Brain pericyte (primary cell): ENCODE data around the gene SOCS2.
"Not testable (repeated sequence)": the region's sequence is repeated elsewhere in the genome, so short reads cannot be mapped to it uniquely, and the experiment has no call there.

Experiments used
- DNase-seq: peaks from one replicate; pipeline ENCODE4 v3.0.0-alpha.2; 2012; ENCODE audit warnings: low read depth, low spot score

The SOCS2 gene, protein sequence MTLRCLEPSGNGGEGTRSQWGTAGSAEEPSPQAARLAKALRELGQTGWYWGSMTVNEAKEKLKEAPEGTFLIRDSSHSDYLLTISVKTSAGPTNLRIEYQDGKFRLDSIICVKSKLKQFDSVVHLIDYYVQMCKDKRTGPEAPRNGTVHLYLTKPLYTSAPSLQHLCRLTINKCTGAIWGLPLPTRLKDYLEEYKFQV

DNA sequence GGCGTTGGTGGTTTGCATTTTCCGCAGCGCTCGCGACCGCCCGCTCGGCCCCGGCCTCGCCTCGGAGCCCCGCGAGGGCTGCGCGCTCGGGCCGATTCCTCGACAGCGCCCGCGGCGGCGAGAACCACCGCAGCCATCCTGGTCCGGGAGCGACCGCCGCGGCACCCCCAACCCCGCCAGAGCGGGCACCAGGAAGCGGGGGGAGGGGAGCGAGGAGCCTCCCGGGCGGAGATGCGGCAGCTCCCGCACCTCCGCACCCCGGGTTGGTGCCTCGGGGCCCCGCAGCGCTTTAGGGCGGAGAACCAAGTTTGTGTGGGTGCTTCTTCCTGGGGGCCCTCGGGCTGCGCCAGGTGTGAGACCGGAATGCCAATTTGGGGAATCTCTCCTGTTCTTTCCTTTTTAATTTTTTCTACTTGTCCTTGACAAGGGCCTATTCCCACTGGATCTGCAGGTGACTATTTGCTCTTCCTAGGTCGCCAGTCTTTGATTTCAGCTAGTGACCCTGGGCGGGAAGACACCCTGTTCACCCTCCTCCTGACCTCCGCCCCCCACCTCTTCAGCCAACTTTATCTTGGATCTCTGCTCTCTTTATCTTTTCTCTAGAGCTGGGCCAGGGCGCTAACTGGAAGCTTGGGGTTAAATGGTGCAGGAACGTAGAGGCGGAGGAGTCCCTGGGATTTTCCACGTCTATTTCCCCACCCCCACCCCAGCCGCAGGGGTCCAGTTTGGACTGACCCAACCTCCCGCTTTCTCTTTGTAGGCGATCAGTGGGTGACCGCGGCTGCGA lies at the start of gene SOCS2:
TSS of gene SOCS2 (plus strand) at position 751 of the 787 bp plus-strand sequence. CDS start 223 bp downstream, outside the sequence.
- no peak for DNase-seq

DNA sequence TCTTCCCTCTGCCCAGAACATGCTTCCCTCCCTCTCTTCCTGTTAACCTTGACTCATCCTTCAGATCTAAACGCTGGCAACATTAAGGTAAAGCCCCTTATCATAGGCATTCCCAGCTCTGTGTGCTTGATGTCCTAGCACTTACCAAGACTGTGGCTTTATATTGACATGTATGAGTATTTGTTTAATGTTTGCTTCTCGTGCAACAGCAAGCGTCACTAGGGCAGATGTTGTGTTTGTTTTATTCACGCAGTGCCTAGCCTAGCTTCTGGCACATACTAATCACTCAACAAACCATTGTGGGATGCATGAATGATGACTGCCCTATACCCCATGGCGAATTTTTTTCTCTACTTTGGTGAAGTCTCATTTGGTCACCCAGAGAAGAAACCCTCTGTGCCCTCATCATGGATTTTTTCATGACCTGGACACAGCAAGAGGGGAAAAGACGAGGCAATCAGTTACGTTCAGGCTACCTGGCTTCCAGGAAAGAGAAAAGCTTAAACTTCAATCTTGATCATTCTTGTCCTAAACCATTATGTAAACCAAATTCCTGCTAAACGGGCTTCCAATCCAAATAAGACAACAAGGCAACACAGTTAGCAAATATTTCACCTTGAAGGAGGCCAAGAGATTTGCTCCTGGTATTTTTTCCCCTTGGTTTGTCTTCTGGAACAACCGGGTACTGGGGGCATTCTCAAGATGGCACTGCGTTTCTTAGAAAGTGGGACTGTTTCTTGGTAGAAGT lies 47.9 kb upstream of the SOCS2 start:
- DNase-seq, result no peak

DNA sequence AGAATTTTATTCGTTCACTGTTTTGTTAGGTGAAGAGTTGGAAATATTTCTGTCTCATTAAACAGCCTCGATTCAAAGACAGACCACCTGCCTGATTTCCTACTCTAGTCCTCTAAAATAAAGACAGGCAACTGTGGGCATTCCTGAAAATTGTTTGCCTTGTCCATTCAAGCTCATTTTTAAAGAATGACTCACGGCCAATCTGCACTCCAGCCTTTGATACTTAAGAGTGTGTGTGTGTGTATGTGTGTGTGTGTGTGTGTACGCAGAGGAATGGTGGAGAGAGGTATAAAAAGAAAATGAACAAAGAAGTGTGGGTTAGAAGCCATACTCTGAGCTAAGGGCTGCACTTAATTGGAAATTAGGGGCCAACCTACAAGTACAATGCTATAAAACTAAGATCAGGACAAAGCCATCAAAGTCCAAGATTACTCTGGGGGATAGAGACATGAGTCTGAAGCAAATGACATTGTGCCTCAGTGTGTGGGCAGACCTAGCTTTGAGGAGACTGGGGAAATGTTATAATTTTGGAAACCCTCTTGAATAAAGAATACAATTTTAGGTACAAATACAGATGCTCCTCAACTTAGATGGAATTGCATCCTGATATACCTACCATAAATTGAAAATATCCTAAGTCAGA lies 45.6 kb upstream of the SOCS2 start:
- DNase-seq, result no peak

DNA sequence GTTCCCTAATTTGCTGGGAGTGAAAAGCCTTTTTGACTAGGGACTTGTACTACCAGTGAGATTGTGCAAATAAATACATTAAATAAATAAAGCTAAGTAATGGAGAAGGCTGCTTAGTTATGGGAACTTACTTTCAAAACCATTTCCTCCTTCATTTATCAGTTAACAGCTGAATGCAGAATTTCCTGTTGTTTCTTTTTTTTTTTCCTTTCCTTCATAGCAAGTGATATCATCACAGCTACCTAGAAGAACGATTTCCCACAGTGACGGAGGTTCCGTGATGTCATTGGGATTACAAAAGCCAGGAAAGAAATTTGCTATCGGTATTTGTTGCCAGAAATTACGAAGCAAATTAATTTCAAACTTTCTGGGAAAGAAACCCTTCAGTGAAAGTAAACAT lies 42.1 kb upstream of the SOCS2 start:
- no peak for DNase-seq

DNA sequence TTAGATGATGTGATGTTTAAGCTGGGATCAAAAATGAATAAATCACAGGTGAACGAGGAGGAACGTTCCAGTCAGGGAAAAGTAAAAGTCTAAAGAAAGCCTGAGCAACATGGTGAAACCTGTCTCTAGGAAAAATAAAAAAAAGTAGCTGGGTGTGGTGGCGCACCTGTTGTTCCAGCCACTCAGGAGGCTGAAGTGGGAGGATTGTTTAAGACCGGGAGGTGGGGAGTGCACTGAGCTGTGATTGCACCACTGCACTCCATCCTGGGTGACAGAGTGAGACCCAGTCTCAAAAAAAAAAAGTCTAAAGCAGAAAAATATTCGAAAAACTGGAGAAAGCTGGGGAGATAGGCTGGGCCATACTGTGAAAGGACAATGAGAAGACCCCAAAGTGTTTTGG lies 39.2 kb upstream of the SOCS2 start:
- no peak for DNase-seq

DNA sequence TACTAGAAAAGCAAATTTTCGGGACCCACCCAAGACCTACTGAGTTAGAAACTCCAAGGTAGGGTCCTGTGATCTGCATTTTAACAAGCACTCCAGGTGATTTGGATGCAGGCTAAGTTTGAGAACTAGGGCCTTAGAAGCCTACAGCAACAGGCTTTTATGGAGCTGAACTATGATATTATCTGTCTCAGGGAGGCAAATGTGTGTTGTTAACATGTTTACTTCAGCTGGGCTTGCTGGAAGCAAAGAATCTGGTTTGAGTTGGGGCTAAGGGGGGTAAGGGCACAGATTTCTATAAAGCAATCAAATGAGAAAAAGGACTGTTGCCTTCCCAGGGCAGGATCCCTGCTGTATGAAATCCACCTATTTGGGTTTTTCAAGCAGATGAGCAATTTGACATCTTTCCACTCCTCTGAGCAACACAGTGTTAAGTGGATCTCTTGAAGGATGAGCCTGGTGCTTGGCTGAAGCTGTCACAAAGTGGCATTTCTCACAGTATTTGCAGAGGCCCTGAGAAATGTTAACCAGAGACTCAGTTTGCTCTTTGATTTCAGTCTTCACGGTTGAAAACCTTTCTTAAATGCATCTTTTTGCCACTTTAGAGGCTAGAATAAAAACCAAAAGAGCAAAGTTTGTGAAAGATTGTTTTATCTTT lies 36.2 kb upstream of the SOCS2 start:
- DNase-seq, result no peak

DNA sequence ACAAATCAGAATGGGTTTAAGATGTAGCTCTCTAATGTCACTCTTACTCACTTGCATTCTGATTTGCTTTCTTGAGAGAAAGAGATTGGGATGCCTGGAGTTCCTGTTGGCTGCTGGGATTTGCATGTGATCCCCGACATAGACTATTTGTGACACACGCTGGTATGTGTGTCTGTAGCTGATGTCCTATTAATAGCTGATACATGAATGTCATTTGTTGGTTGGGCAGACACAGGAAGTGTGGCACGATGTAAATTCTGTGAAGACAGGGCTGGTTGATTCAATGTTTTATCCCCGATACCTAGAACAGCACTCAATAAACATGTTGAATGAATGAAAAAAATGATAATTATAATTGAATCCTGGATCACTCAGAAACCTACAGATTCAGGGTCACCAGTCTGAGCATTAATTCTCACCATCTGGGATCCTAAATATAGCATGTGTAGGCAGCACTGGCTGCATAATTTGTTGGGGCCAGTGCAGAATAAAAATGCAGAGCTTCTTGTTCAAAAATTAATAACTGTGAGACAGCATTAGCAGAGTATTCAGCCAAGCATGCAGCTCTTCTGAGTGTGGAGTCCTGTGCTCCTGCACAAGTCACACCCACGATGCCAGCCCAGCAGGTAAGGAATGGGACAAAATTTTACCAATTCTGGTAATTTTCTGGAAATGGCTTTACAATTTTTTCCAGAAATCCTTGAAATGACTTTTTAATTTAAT lies 35.5 kb upstream of the SOCS2 start:
- no peak for DNase-seq

DNA sequence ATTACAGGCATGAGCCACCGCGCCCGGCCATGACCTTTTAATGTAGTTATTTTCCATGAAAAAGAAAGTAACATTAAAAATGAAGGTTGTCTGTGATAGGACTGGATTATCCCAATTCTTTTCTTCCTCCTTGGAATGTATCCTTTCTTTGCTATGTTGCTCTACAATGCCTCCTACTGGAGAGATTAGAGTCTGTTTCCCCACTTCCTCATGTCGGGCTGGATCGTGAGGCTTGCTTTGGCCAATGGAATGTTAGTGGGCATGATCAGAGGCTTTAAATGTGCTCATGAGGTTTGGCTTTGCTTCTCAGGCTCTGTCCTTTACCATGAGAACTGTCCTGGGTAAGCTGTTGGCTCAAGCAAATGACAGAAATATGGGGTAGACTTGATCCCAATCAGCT lies 34.7 kb upstream of the SOCS2 start:
- DNase-seq, result no peak

DNA sequence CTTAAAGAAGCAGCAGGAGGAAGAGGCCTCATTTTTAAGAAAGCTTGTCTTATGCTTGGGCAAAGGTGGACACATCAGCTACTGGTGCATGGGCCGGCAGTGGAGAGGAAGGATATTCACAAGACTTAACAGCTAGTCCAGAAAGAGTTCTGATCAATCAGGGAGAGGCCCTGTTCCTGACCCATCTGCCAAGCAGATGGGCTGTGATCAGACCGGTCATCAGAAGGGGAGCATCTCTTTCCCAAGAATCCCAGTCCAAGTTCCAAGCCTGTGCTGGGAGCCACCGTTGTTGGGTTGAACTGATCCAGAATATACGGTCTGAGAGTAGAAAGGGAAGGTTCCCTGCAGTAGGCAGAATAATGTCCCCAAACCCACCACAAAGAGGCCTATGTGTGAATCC lies 32.7 kb upstream of the SOCS2 start:
- DNase-seq, result no peak

DNA sequence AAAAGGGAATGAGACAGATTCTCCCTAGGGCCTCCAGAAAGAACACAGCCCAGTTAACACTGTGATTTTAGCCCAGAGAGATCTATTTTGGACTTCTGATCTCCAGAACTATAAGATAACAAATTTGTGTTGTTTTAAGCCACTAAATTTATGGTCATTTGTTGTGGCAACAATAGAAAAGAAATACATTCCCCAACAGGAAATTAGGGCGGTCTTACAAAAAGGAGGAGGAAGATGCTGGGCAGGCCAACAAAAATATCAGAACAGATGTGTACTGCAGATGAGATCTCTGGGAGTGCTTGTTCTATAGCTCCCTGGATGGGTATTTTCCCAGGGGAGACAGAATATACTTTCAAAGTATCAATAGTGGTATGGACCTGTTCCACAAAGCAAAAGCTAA lies 32.0 kb upstream of the SOCS2 start:
- peak; percentile 26 for DNase-seq

DNA sequence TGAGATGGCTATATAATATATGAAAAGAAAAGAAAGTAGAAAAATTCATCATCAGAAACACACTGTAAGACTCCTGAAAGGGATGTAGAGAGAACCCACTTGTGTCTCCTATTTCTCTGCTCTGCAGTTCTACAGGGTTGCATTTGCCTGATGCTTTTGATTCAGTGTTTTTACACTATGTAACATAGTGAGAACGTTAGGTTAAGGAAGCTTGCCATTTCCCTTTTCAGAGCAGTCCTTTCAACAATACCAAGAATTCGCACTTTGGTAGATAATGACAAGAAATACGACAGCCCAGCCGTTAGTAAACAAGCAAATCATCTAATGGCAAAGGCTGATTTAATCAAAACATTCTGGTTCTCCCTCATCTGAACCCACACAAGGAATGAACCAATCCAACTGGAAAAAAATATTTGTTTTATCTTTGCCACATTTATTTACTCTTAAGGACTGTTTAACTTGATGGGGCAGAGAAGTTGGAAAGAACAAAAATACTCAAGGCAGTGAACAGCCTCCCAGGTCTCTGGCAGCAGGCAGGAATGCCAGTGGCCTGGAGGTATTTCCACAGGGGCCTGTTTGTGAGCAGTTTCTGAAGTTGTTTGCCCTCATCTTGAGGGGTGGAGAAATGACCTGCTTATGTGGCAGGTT lies 30.8 kb upstream of the SOCS2 start:
- no peak for DNase-seq

DNA sequence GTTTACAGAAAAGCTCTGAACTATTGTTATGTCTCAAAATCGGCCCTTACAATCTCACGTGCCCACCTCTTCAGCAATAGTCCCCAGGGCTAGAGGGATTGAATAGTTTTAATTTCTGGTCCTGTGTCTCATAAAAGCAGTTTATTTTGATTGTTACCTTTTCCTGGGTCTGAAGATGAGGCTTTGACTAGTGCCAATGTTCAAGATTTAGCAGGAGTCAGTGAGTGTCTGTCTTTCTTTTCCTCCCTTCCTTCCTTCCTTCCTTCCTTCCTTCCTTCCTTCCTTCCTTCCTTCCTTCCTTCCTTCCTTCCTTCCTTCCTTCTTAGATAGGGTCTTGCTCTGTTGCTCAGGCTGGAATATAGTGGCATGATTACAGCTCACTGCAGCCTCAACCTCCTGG lies 24.7 kb upstream of the SOCS2 start:
- DNase-seq, result no peak

DNA sequence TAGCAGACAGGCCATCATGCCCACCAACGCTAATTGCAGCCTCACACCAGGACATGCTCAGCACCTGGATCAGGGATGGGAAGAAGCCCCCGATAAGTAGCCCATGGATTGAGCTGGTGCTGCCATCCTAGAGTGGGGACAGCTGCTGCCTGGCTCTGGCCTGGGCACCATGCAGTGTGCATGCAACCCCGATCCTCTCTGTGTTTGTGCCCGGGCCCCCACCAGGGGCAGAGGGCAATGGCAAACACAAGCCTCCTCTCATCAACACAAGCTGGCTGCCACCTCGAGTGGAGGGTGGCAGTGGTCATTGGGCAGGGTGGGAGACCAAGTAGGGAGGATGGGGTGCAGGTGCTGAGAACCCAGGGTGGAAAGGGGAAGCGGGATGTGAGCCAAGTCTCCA lies 23.3 kb upstream of the SOCS2 start:
- DNase-seq, result no peak

DNA sequence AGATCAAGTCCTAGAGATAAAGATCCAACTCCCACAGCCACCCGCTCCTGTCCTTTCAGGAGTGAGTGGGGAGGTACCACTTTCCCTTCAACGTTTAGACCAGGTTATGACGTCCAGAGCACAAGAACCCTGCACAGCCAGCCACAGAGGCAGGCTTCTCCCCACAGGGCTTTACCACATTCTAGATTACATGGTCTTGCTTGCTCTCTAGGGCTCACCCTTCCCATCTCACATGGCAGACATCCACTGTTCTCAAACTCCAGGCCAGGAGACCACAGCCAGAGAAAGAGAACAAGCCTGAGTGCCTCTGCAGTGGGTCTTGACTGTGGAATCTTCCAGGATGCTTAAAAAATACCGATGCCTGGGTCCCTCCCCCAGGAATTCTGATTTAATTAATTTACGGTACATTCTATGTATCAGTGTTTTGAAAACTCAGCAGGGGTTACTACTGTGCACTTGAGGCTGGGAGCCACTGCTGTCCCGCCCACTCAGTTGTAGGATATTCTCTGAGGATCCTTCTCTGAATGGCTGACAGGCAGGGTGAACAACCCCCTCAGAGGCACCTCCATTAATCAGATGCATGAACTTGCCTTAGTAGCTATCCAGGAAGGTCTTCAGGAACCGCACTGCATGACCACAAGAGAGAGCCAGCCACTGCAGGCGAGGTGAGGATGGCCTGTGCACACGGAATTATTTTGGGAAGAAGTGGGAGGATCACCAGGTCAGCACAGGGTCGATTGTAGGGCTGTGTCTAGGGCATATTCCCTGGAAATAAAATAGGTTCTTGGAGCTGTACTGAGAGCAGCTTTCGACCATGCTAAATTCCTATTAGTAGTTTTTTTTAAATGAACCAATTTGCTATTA lies 21.5 kb upstream of the SOCS2 start:
- DNase-seq, result no peak

DNA sequence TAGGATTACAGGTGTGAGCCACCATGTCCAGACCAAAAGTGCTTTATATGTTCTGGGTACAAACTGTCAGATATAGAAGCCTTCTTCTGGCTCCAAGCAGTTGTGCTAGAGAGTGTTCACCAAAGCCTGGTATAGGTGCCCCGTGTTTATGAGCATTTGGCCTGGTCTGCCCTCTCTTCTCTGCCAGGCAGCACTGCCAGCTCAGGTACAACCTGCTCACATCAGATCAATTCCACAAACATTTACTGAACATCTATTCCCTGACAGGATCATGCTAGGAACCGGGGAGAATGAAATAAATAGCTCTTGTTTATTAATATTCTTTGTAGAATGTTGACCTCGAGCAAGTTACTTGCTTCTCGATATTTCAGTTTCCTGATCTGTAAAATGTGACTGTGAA lies 20.0 kb upstream of the SOCS2 start:
- no peak for DNase-seq

DNA sequence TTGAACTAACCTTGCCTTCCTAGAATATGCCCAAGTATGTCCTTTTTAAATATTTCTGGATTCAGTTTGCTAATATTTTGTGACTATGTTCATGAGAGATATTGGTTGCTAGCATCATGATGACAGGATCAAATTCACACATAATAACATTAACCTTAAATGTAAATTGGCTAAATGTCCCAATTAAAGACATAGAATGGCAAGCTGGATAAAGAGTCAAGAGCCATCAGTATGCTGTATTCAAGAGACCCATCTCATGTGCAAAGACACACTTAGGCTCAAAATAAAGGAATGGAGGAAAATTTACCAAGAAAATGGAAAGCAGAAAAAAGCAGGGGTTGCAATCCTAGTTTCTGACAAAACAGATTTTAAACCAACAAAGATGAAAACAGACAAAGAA lies 14.6 kb upstream of the SOCS2 start:
- DNase-seq, result not testable (repeated sequence)

DNA sequence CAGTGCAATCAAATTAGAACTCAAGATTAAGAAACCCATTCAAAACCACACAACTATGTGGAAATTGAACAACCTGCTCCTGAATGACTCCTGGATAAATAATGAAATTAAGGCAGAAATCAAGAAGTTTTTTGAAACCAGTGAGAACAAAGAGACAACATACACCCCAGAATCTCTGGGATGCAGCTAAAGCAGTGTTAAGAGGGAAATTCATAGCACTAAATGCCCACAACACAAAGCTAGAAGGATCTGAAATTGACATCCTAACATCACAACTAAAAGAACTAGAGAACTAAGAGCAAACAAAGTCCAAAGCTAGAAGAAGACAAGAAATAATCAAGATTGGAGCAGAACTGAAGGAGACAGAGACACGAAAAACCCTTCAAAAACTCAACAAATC lies 13.8 kb upstream of the SOCS2 start:
- DNase-seq, result not testable (repeated sequence)

DNA sequence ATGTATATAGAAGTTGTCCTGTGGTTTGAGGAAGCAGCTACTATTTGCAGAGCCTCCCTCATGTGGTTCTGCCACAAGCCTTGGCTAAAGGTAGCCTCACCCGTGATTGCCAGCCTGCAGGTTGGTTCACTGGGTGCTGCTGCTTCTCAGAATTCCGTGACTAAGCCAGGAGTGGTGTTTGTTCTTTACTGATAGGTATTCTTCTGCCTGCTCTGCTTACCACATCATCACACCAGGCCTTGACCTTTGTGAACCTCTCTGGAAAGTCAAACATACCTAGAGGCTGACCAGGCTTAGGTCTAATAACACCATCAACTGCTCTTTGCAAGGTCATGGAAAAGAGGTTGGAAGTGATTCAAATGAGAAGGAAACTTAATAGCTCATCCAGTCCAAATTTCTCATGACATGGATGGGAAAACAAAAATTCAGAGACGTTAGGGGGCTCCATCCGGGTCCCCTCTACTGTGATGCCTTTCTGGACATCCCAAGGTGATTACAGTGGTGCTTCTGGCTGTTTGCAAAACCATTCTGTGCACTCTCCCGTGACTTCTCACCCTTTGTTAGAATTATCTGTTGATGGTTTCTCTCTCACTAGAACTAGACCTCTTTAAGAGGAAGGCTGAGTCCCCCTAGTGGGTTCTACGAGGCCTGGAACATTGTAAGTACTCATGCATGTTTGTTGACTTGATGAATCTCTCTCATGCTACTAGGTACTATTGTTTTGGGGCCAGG lies 8.5 kb upstream of the SOCS2 start:
- no peak for DNase-seq

DNA sequence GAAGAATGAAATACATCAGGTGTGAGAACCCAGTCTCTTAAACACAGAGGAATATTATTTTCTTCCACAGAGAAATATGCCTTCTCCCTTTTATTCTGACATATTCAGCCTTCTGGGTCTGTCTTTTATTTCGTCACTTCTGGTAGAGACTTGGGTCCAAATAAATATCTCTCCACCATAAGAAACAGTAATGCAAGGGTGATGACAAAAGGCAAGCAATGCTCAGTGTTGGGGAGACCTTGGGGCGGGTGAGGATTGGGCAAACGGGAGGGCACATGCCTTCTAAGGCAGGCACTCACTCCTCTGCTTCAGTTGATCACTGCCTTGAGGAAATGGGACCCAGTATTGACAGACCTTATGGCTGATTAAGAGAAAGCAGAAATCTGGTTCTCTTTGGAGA lies 6.7 kb upstream of the SOCS2 start:
- DNase-seq, result no peak
